ENCODE measurements around the gene NDE1.

The NDE1 gene

DNA sequence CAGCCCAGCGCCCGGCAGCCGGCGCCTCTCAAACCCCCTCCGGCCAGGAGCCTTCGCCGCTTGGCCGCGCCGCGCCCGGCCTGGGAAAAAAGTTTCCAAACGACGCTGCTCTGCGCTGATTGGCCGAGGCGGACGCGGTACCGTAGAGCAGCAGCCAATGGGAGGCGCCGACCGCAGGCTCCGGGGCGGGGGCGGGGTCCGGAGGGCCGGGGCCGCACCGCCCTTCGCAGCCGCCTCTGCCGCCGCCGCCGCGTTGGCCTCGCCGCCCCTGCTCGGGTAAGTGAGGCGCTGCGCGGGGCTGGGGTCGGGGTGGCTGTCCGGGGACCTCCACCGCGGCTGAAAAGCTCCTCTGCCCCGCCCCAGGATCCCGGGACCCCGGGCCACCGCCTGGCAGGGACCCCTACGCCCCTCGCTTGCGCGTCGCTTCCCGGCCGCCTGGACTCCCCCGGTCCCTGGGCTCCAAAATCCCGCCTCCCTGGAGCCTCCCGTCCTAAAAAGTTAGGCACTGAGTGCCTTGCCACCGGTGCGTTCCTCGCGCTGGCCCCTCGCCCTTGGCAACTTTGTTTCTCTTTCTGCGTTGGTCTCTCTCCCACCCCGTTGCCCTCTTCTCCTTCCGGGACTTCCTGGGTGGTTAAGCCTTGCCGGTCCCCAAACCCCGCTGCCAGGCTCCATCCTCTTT, at the start of gene NDE1:
Gene NDE1 (plus strand): TSS at position 227 of the 679 bp plus-strand sequence. CDS start 14,534 bp downstream, outside the sequence.
- TF ChIP-seq, protein P1, sequence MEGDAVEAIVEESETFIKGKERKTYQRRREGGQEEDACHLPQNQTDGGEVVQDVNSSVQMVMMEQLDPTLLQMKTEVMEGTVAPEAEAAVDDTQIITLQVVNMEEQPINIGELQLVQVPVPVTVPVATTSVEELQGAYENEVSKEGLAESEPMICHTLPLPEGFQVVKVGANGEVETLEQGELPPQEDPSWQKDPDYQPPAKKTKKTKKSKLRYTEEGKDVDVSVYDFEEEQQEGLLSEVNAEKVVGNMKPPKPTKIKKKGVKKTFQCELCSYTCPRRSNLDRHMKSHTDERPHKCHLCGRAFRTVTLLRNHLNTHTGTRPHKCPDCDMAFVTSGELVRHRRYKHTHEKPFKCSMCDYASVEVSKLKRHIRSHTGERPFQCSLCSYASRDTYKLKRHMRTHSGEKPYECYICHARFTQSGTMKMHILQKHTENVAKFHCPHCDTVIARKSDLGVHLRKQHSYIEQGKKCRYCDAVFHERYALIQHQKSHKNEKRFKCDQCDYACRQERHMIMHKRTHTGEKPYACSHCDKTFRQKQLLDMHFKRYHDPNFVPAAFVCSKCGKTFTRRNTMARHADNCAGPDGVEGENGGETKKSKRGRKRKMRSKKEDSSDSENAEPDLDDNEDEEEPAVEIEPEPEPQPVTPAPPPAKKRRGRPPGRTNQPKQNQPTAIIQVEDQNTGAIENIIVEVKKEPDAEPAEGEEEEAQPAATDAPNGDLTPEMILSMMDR (IDR thresholded peaks at IDR 0.05; ENCODE audit: unreplicated experiment in 3 of 3), result no peak
- H3K4me1 Mint-ChIP-seq, result peaks cover 14% of the 10 kb centered on the region
- H3K36me3 Mint-ChIP-seq (ENCODE audit: low read depth), result peaks cover 3% of the 10 kb centered on the region
- H3K27me3 Mint-ChIP-seq (ENCODE audit: low read depth), result no peaks in the 10 kb centered on the region
- peak within 1 kb of the TSS; percentile 97 to 99 (median 99) for H3K4me3 Mint-ChIP-seq
- H3K9me3 Mint-ChIP-seq, result no peaks in the 10 kb centered on the region
- H3K27ac Mint-ChIP-seq, result peak within 1 kb of the TSS; percentile 76 to 95 (median 82)

DNA sequence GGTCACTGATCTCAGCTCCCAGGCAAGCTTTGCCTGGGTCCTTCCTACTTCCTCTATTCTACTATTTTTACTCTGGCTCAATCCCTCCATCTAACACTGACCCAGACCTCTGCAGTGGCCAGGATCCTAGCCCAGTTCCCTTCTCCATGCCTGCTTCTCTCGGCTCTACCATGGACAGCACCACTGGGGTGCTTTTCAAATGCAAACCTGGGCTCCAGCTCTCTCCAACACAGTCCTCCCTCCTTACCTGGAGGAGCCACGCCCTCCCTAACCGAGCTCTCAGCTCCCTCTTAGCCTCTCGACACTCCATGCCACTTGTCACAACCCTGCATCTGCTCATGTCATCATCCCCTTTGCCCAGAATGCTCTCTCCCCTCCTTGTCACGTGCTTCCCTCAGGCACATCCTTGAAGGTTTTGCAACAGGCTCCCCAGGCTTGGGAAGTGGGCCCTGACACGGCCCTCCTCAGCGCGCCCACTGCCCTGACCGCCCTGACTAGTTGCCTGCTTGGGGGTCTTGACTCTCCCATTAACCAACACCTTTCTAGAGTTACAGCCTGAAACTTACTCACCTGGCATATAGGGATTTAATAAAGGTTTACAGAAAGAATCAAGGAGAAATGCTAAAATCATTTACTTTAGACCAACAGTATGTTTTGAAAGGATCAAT, 48.7 kb upstream of the NDE1 start:
- Mint-ChIP-seq H3K36me3 (ENCODE audit: low read depth) (peaks cover 84% of the 10 kb centered on the region), H3K9me3 (no peaks in the 10 kb centered on the region), H3K4me3 (no peak overlapping the region), H3K4me1 (no peaks in the 10 kb centered on the region), H3K27ac (no peak overlapping the region), H3K27me3 (ENCODE audit: low read depth) (no peaks in the 10 kb centered on the region)
- TF ChIP-seq, protein P1 (IDR thresholded peaks at IDR 0.05; ENCODE audit: unreplicated experiment in 3 of 3), result no peak

DNA sequence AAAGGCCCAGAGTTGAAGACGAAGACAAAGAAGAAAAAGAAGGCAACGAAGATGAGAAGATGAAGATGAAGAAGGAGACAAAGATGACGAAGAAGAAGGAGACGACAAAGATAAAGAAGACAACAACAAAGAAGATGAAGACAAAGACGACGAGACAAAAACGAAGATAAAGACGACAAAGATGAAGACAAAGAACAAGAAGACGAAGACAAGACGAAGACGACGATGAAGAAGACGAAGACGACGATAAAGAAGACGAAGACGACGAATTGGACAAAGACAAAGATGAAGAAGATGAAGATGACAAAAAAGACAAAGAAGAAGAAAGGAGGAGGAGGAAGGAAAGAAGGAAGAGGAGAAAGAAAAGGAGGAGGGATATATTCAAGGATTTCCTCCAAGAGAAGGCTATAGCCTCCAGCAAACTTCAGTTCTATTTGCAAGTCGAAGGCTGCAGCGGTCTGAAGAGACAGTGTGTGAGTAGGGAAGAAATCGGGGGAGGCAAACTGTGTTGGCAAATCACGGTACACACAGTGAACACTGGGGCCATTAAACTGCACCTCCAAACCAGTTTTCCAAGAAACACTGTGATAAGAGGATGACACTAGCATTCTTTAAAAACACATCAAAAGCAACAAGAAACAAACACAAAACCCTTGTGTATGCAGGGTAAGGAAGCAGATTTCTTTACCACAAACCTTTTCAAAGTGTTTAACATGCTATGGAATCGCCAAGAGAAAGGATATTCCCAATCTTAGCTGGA, 47.6 kb upstream of the NDE1 start:
- TF ChIP-seq, protein P1 (IDR thresholded peaks at IDR 0.05; ENCODE audit: unreplicated experiment in 3 of 3), result no peak
- Mint-ChIP-seq H3K4me3 (no peak overlapping the region), H3K36me3 (ENCODE audit: low read depth) (peaks cover 80% of the 10 kb centered on the region), H3K4me1 (no peaks in the 10 kb centered on the region), H3K9me3 (no peaks in the 10 kb centered on the region), H3K27ac (no peak overlapping the region), H3K27me3 (ENCODE audit: low read depth) (no peaks in the 10 kb centered on the region)

GRCh38 chr16:15604460-15605440, 45.3 kb upstream of the NDE1 start:
- Mint-ChIP-seq H3K4me1 (no peaks in the 10 kb centered on the region), H3K36me3 (ENCODE audit: low read depth) (peaks cover 85% of the 10 kb centered on the region), H3K27ac (no peak overlapping the region), H3K27me3 (ENCODE audit: low read depth) (no peaks in the 10 kb centered on the region), H3K9me3 (no peaks in the 10 kb centered on the region), H3K4me3 (no peak overlapping the region)
- TF ChIP-seq, protein P1 (IDR thresholded peaks at IDR 0.05; ENCODE audit: unreplicated experiment in 3 of 3), result no peak

- Mint-ChIP-seq H3K4me1 (no peaks in the 10 kb centered on the region), H3K27me3 (ENCODE audit: low read depth) (no peaks in the 10 kb centered on the region), H3K27ac (no peak overlapping the region), H3K36me3 (ENCODE audit: low read depth) (peaks cover 86% of the 10 kb centered on the region), H3K4me3 (no peak overlapping the region), H3K9me3 (no peaks in the 10 kb centered on the region)
- TF ChIP-seq, protein P1 (IDR thresholded peaks at IDR 0.05; ENCODE audit: unreplicated experiment in 3 of 3), result no peak
These were observed 44.1 kb upstream of the NDE1 start for GRCh38 chr16:15605839-15606517.

Measured in nephron (organoid).